Measurements from ENCODE around the gene CCNB2. TPM values are rescaled to one million over a fixed set of nuclear protein-coding genes. Genes with fewer than 3 reads are reported as not detected.

CCNB2 gene
- total RNA-seq, 1 experiment from 2014 or later: 99.2 TPM

GRCh38 chr15:59116771-59117170, 11.8 kb downstream of the CCNB2 start:
- no peaks in the 10 kb centered on the region for H4K20me1 ChIP-seq (ENCODE audit: insufficient read depth)
- no peak overlapping the region for H3K27ac ChIP-seq
- intact Hi-C loops (cut with micrococcal nuclease; ENCODE audit: unreplicated experiment): no loop called here
- H3K4me1 ChIP-seq (replicated peaks; ENCODE audit: insufficient read depth): no peaks in the 10 kb centered on the region
- no peak overlapping the region for H3K4me3 ChIP-seq
- POLR2A ChIA-PET (ENCODE audit: unreplicated experiment): interaction anchor here (0.6 kb wide), 2 partner anchors 53 to 847 kb away, joined by 3 to 12 read pairs; no protein-coding TSS in a partner anchor
- H3K4me2 ChIP-seq: no peak overlapping the region
- H3K79me2 ChIP-seq (ENCODE audit: low read depth): no peaks in the 10 kb centered on the region
- peaks cover 9% of the 10 kb centered on the region; the same call in 1 of the 2 replicates for H3F3A ChIP-seq (ENCODE audit: insufficient read depth, low read depth)
- H3K9me3 ChIP-seq (ENCODE audit: insufficient read depth, low read depth): no peaks in the 10 kb centered on the region
- DNase-seq: no peak
- TF ChIP-seq CTCF (conservative IDR thresholded peaks at IDR 0.05): no peak
- no peak for TF ChIP-seq EZH2 (IDR thresholded peaks at IDR 0.05; ENCODE audit: low read depth)
- H3K27me3 ChIP-seq (ENCODE audit: insufficient read depth, low read depth): no peaks in the 10 kb centered on the region
- CTCF ChIA-PET: no interaction called here
- no peaks in the 10 kb centered on the region for H3K9me2 ChIP-seq (ENCODE audit: insufficient read depth)
- H3K36me3 ChIP-seq (ENCODE audit: low read depth): peaks cover 13% of the 10 kb centered on the region; the same call in 1 of the 2 replicates
- H2AFZ ChIP-seq: no peak overlapping the region
- no TSS peak for BruUV-seq (replicated peaks)

GRCh38 chr15:59119625-59120024, 14.7 kb downstream of the CCNB2 start:
- Histone ChIP-seq H3K9me2 (ENCODE audit: insufficient read depth) (no peaks in the 10 kb centered on the region), H3K9me3 (ENCODE audit: insufficient read depth, low read depth) (no peaks in the 10 kb centered on the region), H4K20me1 (ENCODE audit: insufficient read depth) (no peaks in the 10 kb centered on the region), H3K4me1 (replicated peaks; ENCODE audit: insufficient read depth) (no peaks in the 10 kb centered on the region), H3F3A (ENCODE audit: insufficient read depth, low read depth) (peaks cover 9% of the 10 kb centered on the region; the same call in 1 of the 2 replicates), H2AFZ (no peak overlapping the region), H3K4me2 (no peak overlapping the region), H3K79me2 (ENCODE audit: low read depth) (no peaks in the 10 kb centered on the region), H3K27ac (no peak overlapping the region), H3K36me3 (ENCODE audit: low read depth) (peaks cover 13% of the 10 kb centered on the region; the same call in 1 of the 2 replicates), H3K4me3 (no peak overlapping the region), H3K27me3 (ENCODE audit: insufficient read depth, low read depth) (no peaks in the 10 kb centered on the region)
- no TSS peak for BruUV-seq (replicated peaks)
- no peak for TF ChIP-seq CTCF (conservative IDR thresholded peaks at IDR 0.05)
- no peak for TF ChIP-seq EZH2 (IDR thresholded peaks at IDR 0.05; ENCODE audit: low read depth)
- POLR2A ChIA-PET (ENCODE audit: unreplicated experiment): no interaction called here
- DNase-seq: no peak
- CTCF ChIA-PET: no interaction called here
- intact Hi-C loops (cut with micrococcal nuclease; ENCODE audit: unreplicated experiment): no loop called here

- Histone ChIP-seq H3K9me3 (ENCODE audit: insufficient read depth, low read depth) (no peaks in the 10 kb centered on the region), H3K4me1 (replicated peaks; ENCODE audit: insufficient read depth) (no peaks in the 10 kb centered on the region), H3K4me3 (no peak overlapping the region), H3F3A (ENCODE audit: insufficient read depth, low read depth) (peaks cover 19% of the 10 kb centered on the region; the same call in 1 of the 2 replicates), H3K36me3 (ENCODE audit: low read depth) (peaks cover 13% of the 10 kb centered on the region; the same call in 1 of the 2 replicates), H2AFZ (no peak overlapping the region), H3K4me2 (no peak overlapping the region), H3K27ac (no peak overlapping the region), H3K79me2 (ENCODE audit: low read depth) (no peaks in the 10 kb centered on the region), H3K27me3 (ENCODE audit: insufficient read depth, low read depth) (no peaks in the 10 kb centered on the region), H4K20me1 (ENCODE audit: insufficient read depth) (no peaks in the 10 kb centered on the region), H3K9me2 (ENCODE audit: insufficient read depth) (no peaks in the 10 kb centered on the region)
- no peak for TF ChIP-seq EZH2 (IDR thresholded peaks at IDR 0.05; ENCODE audit: low read depth)
- TF ChIP-seq CTCF (conservative IDR thresholded peaks at IDR 0.05): no peak
- no peak for DNase-seq
- ChIA-PET CTCF (no interaction called here), POLR2A (ENCODE audit: unreplicated experiment) (interaction anchor here (0.7 kb wide), 1 partner anchor 89 kb away, joined by 10 read pairs; no protein-coding TSS in a partner anchor)
- BruUV-seq (replicated peaks): no TSS peak
- intact Hi-C loops (cut with micrococcal nuclease; ENCODE audit: unreplicated experiment): no loop called here
These were observed 16.0 kb downstream of the CCNB2 start for GRCh38 chr15:59120937-59121336.
